Measurements from ENCODE around the gene BCL3.
"Not testable (repeated sequence)": the region's sequence is repeated elsewhere in the genome, so short reads cannot be mapped to it uniquely, and the experiment has no call there.

BCL3 gene

DNA sequence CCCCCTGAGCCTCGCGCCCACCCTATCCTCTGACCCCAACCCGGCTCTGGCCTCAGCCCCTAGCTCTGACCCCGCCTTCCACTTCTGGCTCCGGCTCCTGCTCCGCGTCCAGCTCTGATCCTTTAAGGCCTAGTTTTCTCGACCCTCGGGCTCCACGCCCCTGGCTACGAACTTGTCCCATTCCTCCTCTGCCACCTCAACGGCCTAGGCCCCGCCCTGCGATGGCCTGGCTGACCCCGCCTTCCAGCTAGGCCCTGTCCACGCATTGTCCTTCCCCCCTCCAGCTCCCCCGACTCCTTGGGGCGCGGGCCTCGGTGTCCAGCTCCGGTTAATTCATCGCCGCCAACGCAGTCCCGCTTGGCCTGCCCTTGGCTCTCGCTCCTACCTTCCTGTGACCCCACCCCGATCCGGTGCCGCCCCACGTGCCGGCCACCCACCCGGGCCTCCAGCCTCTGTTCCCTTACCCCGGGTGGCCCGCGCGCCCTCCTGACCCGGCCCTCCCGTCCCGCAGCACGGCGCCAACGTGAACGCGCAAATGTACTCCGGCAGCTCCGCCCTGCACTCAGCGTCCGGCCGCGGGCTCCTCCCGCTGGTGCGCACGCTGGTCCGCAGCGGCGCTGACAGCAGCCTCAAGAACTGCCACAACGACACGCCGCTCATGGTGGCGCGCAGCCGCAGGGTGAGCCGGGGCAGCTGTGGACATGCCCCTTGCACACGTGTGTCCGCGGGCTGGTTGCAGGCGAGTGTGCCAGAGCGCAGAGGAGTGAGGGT is 9.4 kb downstream of the BCL3 start:
- DNase-seq (ENCODE audit: low read depth, low spot score) = no peak

DNA sequence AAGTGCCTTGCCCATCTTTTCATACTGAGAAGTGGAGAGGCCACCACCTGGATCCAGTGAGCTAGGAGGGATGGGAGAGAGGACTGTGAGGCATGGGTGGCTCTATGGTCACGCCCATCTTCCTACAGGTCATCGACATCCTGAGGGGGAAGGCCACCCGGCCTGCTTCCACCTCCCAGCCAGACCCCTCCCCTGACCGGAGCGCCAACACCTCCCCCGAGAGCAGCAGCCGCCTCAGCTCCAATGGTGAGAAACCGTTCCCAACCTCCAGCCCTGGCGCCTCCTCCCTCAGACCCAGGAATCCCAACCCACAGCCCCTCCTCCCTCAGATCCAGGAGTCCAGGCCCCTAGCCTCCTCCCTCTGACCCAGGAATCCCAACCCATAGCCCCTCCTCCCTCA is 10.1 kb downstream of the BCL3 start:
- no peak for DNase-seq (ENCODE audit: low read depth, low spot score)

DNA sequence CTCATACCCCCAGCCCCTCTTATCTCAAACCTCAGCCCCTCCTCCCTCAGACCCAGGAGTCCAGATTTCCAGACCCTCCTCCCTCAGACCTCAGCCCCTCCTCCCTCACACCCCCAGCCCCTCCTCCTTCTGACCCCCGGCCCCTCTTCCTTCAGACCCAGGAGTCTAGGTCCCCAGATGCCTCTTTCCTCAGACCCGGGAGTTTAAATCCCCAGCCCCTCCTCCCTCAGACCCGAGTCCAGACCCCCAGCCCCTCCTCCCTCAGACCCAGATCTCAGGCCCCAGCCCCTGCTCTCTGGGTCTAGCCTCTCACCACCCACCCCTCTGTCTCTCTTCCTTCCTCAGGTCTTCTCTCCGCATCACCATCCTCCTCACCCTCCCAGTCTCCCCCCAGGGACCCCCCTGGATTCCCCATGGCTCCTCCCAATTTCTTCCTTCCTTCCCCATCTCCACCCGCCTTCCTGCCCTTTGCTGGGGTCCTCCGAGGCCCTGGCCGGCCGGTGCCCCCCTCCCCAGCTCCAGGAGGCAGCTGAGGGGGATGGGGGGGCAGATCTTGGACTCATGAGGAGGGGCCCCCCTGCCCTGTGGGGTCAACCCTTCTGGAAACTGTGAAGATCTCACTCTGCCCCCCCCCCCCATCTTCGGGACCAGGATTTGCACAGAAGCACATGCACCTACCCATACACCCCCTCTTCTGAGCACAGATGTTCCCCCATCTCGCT is 10.7 kb downstream of the BCL3 start:
- DNase-seq (ENCODE audit: low read depth, low spot score) = no peak

GRCh38 chr19:44762038-44762437 is 13.5 kb downstream of the BCL3 start:
- DNase-seq (ENCODE audit: low read depth, low spot score) = no peak

- DNase-seq (ENCODE audit: low read depth, low spot score) = no peak
Measured at GRCh38 chr19:44765033-44765948, 16.8 kb downstream of the BCL3 start.

DNA sequence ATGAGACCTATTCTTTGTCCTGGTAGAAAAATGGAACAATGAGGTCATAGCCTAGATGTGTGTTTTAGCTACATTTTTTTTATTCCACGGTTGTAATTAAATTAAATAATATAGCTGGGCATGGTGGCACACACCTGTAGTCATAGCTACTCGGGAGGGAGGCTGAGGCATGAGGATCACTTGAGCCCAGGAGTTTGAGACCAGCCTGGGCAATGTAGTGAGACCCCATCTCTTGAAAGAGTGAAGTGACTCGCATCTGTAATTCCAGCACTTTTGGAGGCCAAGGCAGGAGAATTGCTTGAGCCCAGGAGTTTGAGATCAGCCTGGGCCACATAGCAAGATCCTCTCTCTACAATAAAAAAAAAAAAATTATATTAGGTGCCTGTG is 17.4 kb downstream of the BCL3 start:
- no peak for DNase-seq (ENCODE audit: low read depth, low spot score)

DNA sequence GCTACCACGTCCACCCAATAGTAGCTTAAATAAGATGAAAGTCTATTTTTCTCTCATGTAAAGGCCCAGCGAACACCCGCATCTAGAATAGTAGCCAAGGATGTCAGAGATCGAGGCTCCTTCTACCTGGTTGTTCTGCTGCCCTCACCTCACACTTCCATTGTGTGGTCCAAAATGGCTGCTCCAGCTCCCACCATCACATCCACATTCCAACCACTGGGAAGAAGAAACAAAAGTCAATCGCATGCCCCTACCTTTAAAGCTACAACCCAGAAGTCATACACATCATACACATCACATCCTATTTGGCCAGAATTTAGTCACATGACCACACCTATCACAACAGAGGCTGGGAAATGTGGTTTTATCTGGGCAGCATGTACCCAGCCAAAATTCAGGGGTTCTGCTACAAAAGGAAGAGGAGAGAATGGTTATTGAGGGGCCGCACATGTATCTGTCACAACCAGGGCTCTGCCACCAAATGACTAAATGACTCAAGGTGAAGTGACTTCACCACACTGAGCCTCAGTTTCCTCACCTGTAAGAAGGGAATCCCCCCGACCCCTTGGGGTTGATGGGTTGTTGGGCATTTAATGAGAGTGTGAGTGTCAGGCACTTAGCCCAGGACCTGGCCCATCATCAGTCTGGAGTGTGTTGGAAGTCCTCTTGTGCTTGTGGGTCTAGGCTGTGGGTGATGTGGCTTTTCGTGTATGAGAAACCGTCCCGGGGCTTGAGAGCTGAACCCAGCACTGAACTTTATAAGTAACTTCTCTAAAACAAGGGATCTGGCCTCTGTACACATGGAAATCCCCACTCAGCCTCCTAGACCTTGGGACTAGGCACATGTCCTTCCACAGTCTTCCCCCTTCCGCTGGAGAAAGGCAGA is 19.0 kb downstream of the BCL3 start:
- no peak for DNase-seq (ENCODE audit: low read depth, low spot score)

- DNase-seq (ENCODE audit: low read depth, low spot score) = peak; percentile 77
Measured at GRCh38 chr19:44770550-44771257, 22.2 kb downstream of the BCL3 start.

- DNase-seq (ENCODE audit: low read depth, low spot score) = not testable (repeated sequence)
Measured at GRCh38 chr19:44772144-44772543, 23.6 kb downstream of the BCL3 start.

DNA sequence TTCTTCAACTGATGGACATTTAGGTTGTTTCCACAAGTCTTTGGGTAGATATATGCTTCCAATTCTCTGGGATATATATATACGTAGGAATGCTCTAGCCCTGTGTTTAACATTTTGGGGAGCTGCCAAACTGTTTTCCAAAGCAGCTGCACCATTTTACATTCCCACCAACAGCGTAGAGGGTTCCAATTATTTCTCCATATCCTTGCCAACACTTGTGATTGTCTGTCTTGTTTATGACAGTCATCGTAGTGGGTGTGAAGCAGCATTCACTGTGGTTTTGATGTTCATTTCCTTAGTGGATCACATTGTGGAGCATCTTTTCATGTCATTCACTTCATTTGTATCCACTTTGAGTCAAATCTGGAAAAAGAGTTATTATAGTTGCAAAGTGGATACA is 24.5 kb downstream of the BCL3 start:
- no peak for DNase-seq (ENCODE audit: low read depth, low spot score)

GRCh38 chr19:44775676-44776240 is 27.2 kb downstream of the BCL3 start:
- DNase-seq (ENCODE audit: low read depth, low spot score) = no peak

DNA sequence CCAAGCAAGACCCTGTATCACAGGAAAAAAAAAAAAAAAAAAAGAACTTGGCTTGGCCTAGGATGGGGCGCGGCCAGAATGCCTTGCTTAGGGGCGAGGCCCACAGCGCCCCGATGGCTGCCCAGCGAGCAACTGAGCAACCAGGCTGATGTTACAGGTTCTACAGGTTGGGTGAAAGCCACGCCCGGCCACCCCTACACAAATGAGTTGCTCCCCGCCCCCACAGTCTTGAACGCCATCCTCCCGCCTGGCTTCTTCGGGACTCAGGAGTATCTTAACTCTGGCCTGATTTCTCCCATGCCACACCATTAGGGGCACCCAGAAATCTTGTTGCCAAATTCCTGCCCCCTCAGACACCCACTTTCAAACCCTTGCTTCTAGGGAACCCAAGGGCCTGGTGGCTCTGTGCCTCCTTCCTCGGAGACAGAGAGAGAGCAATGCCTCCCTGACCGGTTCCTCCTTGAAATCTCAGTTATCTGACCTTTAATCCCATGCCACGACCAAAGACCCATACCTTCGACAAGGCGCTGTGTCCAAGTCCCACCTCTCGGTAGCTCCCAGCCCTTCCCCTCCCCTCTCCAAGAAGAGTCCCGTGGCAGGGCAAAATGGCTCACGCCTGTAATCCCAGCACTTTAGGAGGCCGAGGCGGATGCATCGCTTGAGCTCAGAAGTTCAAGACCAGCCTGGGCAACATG is 28.0 kb downstream of the BCL3 start:
- DNase-seq (ENCODE audit: low read depth, low spot score) = no peak

- no peak for DNase-seq (ENCODE audit: low read depth, low spot score)
Measured at GRCh38 chr19:44777715-44778347, 29.3 kb downstream of the BCL3 start, which contains the start of gene CBLC. Gene CBLC, plus strand, starts transcription at chr19:44777890. Its CDS starts 42 bp downstream, at chr19:44777932.

GRCh38 chr19:44779150-44779549 is 30.6 kb downstream of the BCL3 start:
- DNase-seq (ENCODE audit: low read depth, low spot score) = no peak

DNA sequence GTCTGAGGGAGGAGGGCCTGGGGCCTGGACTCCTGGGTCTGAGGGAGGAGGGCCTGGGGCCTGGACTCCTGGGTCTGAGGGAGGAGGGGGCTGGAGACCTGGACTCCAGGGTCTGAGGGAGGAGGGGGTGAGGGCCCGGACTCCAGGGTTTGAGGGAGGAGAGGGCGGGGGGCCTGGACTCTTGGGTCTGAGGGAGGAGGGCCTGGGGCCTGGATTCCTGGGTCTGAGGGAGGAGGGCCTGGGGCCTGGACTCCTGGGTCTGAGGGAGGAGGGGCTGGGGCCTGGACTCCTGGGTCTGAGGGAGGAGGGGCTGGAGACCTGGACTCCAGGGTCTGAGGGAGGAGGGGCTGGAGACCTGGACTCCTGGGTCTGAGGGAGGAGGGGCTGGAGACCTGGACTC is 33.2 kb downstream of the BCL3 start:
- DNase-seq (ENCODE audit: low read depth, low spot score) = not testable (repeated sequence)

GRCh38 chr19:44782729-44783128 is 34.2 kb downstream of the BCL3 start:
- DNase-seq (ENCODE audit: low read depth, low spot score) = no peak

- DNase-seq (ENCODE audit: low read depth, low spot score) = no peak
Measured at GRCh38 chr19:44783545-44783944, 35.0 kb downstream of the BCL3 start.

- no peak for DNase-seq (ENCODE audit: low read depth, low spot score)
Measured at GRCh38 chr19:44785271-44785670, 36.8 kb downstream of the BCL3 start.

DNA sequence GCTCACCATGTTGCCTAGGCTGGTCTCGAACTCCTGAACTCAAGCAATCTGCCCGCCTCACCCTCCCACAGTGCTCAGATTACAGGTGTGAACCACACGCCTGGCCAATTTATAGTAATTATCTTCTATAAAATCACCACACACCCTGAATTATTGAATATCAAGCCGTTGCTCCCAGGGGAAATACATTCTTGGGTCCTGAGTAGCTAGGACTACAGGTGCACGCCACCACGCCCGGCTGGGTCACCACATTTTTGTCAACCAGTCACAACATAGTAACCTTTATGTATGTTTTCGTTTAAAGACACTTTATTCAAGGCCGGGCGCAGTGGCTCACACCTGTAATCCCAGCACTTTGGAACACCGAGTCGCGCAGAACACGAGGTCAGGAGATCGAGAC is 37.5 kb downstream of the BCL3 start:
- DNase-seq (ENCODE audit: low read depth, low spot score) = no peak

Data from smooth muscle cell of the brain vasculature (primary cell).